Duodenal mucosa (tissue), 2 donors: ENCODE measurements around the gene CEBPZOS.

Experiments
- H3K27ac ChIP-seq: one replicate; pipeline ENCODE4 v1.7.0; 2013; ENCODE audit warnings: low read depth, low read length
- H3K27me3 ChIP-seq, 2 donors: one replicate each; pipeline ENCODE4 v1.7.0; 2013; ENCODE audit warnings: low read length in 2 of 2, control low read depth in 1 of 2; ENCODE audit not compliant: insufficient read depth in 2 of 2, control insufficient read depth in 1 of 2
- H3K36me3 ChIP-seq, 2 donors: one replicate each; pipeline ENCODE4 v1.7.0; 2013; ENCODE audit warnings: low read length in 2 of 2, control low read depth in 1 of 2; ENCODE audit not compliant: insufficient read depth in 2 of 2, control insufficient read depth in 1 of 2
- H3K4me1 ChIP-seq, 2 donors: one replicate each; pipeline ENCODE4 v1.7.0; 2013; ENCODE audit warnings: low read length in 2 of 2, control low read depth in 1 of 2; ENCODE audit not compliant: insufficient read depth in 2 of 2, control insufficient read depth in 1 of 2
- H3K4me3 ChIP-seq, 2 donors: one replicate each; pipeline ENCODE4 v1.7.0; 2013; ENCODE audit warnings: low read length in 2 of 2, low read depth in 1 of 2
- H3K9ac ChIP-seq, 2 donors: one replicate each; pipeline ENCODE4 v1.7.0; 2013; ENCODE audit warnings: low read length in 2 of 2, low read depth in 1 of 2
- H3K9me3 ChIP-seq, 2 donors: one replicate each; pipeline ENCODE4 v1.7.0; 2013; ENCODE audit warnings: low read length in 2 of 2, control low read depth in 1 of 2; ENCODE audit not compliant: control insufficient read depth in 1 of 2

The CEBPZOS gene

GRCh38 chr2:37168217-37168981 lies 27.9 kb upstream of the CEBPZOS start:
- Histone ChIP-seq H3K9ac (no peak overlapping the region), H3K4me1 (peaks cover 4 to 9% of the 10 kb centered on the region in 2 donors), H3K9me3 (peaks cover 0 to 4% of the 10 kb centered on the region in 2 donors), H3K27ac (no peak overlapping the region), H3K4me3 (peak overlapping the region in 1 of 2 donors; percentile 2), H3K36me3 (no peaks in the 10 kb centered on the region), H3K27me3 (no peaks in the 10 kb centered on the region)

GRCh38 chr2:37171624-37171950 lies 24.7 kb upstream of the CEBPZOS start:
- no peak overlapping the region for H3K9ac ChIP-seq
- peaks cover 4 to 9% of the 10 kb centered on the region in 2 donors for H3K4me1 ChIP-seq
- no peak overlapping the region for H3K4me3 ChIP-seq
- no peak overlapping the region for H3K27ac ChIP-seq
- no peaks in the 10 kb centered on the region for H3K36me3 ChIP-seq
- H3K27me3 ChIP-seq = no peaks in the 10 kb centered on the region
- H3K9me3 ChIP-seq = no peaks in the 10 kb centered on the region

- H3K27me3 ChIP-seq = no peaks in the 10 kb centered on the region
- no peaks in the 10 kb centered on the region for H3K36me3 ChIP-seq
- no peak overlapping the region for H3K27ac ChIP-seq
- no peak overlapping the region for H3K9ac ChIP-seq
- no peaks in the 10 kb centered on the region for H3K9me3 ChIP-seq
- H3K4me3 ChIP-seq = no peak overlapping the region
- H3K4me1 ChIP-seq = no peaks in the 10 kb centered on the region
Observed at GRCh38 chr2:37173741-37174140, 22.6 kb upstream of the CEBPZOS start.

GRCh38 chr2:37180006-37180639 lies 16.2 kb upstream of the CEBPZOS start:
- H3K9me3 ChIP-seq = no peaks in the 10 kb centered on the region
- H3K27ac ChIP-seq = no peak overlapping the region
- H3K9ac ChIP-seq = no peak overlapping the region
- H3K36me3 ChIP-seq = no peaks in the 10 kb centered on the region
- H3K4me1 ChIP-seq = no peaks in the 10 kb centered on the region
- H3K27me3 ChIP-seq = no peaks in the 10 kb centered on the region
- no peak overlapping the region for H3K4me3 ChIP-seq

GRCh38 chr2:37180640-37181039 lies 15.7 kb upstream of the CEBPZOS start:
- Histone ChIP-seq H3K36me3 (no peaks in the 10 kb centered on the region), H3K27ac (no peak overlapping the region), H3K9me3 (no peaks in the 10 kb centered on the region), H3K4me1 (no peaks in the 10 kb centered on the region), H3K9ac (no peak overlapping the region), H3K27me3 (no peaks in the 10 kb centered on the region), H3K4me3 (no peak overlapping the region)

GRCh38 chr2:37181726-37182684 lies 14.3 kb upstream of the CEBPZOS start:
- H3K9me3 ChIP-seq = no peaks in the 10 kb centered on the region
- no peaks in the 10 kb centered on the region for H3K27me3 ChIP-seq
- H3K27ac ChIP-seq = no peak overlapping the region
- H3K4me3 ChIP-seq = no peak overlapping the region
- H3K36me3 ChIP-seq = no peaks in the 10 kb centered on the region
- H3K4me1 ChIP-seq = no peaks in the 10 kb centered on the region
- no peak overlapping the region for H3K9ac ChIP-seq

GRCh38 chr2:37188570-37188969 lies 7.7 kb upstream of the CEBPZOS start, which contains the start of gene SULT6B1:
Gene SULT6B1, minus strand, starts transcription at chr2:37188670. Its CDS starts 30 bp downstream, at chr2:37188640.
- Histone ChIP-seq H3K9ac (no peak within 1 kb of the TSS), H3K27ac (no peak within 1 kb of the TSS), H3K4me3 (no peak within 1 kb of the TSS), H3K27me3 (no peaks in the 10 kb centered on the region), H3K4me1 (peaks cover 0 to 4% of the 10 kb centered on the region in 2 donors), H3K9me3 (no peaks in the 10 kb centered on the region), H3K36me3 (no peaks in the 10 kb centered on the region)

- Histone ChIP-seq H3K9me3 (no peaks in the 10 kb centered on the region), H3K4me1 (peaks cover 0 to 4% of the 10 kb centered on the region in 2 donors), H3K4me3 (no peak overlapping the region), H3K9ac (no peak overlapping the region), H3K36me3 (no peaks in the 10 kb centered on the region), H3K27me3 (no peaks in the 10 kb centered on the region), H3K27ac (no peak overlapping the region)
Observed at GRCh38 chr2:37189452-37190153, 6.7 kb upstream of the CEBPZOS start.

- no peaks in the 10 kb centered on the region for H3K9me3 ChIP-seq
- H3K27me3 ChIP-seq = no peaks in the 10 kb centered on the region
- H3K4me1 ChIP-seq = peaks cover 0 to 4% of the 10 kb centered on the region in 2 donors
- no peak overlapping the region for H3K9ac ChIP-seq
- H3K27ac ChIP-seq = no peak overlapping the region
- no peak overlapping the region for H3K4me3 ChIP-seq
- H3K36me3 ChIP-seq = no peaks in the 10 kb centered on the region
Observed at GRCh38 chr2:37190290-37190689, 6.0 kb upstream of the CEBPZOS start.
